ENCODE measurements around the gene ARF1.

- TF ChIP-seq POLR2AphosphoS5 (IDR thresholded peaks at IDR 0.05; ENCODE audit: borderline replicate concordance, low read depth, low read length) (no peak), FOXP2 (optimal IDR thresholded peaks at IDR 0.05; ENCODE audit: control extremely low read depth, extremely low read length, insufficient read depth) (no peak), EZH2 (IDR thresholded peaks at IDR 0.05) (no peak)
These were observed 15.0 kb downstream of the ARF1 start for GRCh38 chr1:228097333-228098081.
